Measurements from ENCODE around the gene GSE1. TPM values are rescaled to one million over a fixed set of nuclear protein-coding genes. Genes with fewer than 3 reads are reported as not detected.

Gene GSE1
- total and polyA plus RNA-seq, 8 donors = 84.8 to 148 (median 112) TPM

GRCh38 chr16:85610446-85611193 is 2.5 kb upstream of the GSE1 start:
- no peaks in the 10 kb centered on the region for H3K27me3 ChIP-seq
- intact Hi-C loops (cut with DNase I) = loop anchor here in 1 of 2 donors (10.0 kb wide), 1 partner anchor 56 kb away; no protein-coding TSS in a partner anchor

DNA sequence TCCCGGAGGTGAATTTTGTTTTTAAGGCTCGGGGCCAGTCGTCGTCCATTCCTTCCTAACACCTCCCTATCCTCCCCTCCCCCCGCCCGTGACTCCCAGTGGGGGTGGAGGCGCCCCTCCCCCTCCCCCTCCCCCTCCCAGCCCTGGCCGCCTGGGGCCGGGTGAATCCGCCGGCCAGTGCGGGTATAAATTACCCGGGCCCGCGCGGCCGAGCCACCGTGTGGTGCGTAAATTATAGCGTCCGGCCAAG is 2.0 kb upstream of the GSE1 start:
- Histone ChIP-seq H3K27me3 (no peaks in the 10 kb centered on the region), H3K27ac (peak overlapping the region; percentile 89 to 91), H3K4me3 (peak overlapping the region; percentile 62 to 63), H3K4me1 (peaks cover 51 to 89% of the 10 kb centered on the region in 2 donors), H3K9me3 (no peaks in the 10 kb centered on the region), H3K36me3 (no peaks in the 10 kb centered on the region)
- TF ChIP-seq, protein P1, sequence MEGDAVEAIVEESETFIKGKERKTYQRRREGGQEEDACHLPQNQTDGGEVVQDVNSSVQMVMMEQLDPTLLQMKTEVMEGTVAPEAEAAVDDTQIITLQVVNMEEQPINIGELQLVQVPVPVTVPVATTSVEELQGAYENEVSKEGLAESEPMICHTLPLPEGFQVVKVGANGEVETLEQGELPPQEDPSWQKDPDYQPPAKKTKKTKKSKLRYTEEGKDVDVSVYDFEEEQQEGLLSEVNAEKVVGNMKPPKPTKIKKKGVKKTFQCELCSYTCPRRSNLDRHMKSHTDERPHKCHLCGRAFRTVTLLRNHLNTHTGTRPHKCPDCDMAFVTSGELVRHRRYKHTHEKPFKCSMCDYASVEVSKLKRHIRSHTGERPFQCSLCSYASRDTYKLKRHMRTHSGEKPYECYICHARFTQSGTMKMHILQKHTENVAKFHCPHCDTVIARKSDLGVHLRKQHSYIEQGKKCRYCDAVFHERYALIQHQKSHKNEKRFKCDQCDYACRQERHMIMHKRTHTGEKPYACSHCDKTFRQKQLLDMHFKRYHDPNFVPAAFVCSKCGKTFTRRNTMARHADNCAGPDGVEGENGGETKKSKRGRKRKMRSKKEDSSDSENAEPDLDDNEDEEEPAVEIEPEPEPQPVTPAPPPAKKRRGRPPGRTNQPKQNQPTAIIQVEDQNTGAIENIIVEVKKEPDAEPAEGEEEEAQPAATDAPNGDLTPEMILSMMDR (IDR thresholded peaks at IDR 0.05) = no peak
- intact Hi-C loops (cut with DNase I) = loop anchor here in 1 of 2 donors (10.0 kb wide), 1 partner anchor 56 kb away; no protein-coding TSS in a partner anchor
- DNase-seq (no peak), ATAC-seq (no peak)

More at GRCh38 chr16:85610446-85611193, 2.5 kb upstream of the GSE1 start:
- Histone ChIP-seq H3K4me3 (peak overlapping the region; percentile 62 to 63), H3K27ac (peak overlapping the region; percentile 89 to 91), H3K36me3 (no peaks in the 10 kb centered on the region), H3K4me1 (peaks cover 51 to 89% of the 10 kb centered on the region in 2 donors), H3K9me3 (no peaks in the 10 kb centered on the region)
- DNase-seq (peak in 3 of 4 donors; percentile 88 to 98 (median 89)), ATAC-seq (peak; percentile 51)
- TF ChIP-seq, protein P1 (IDR thresholded peaks at IDR 0.05) = peak; percentile 99

GRCh38 chr16:85611444-85612190 is 1.5 kb upstream of the GSE1 start:
- Histone ChIP-seq H3K36me3 (no peaks in the 10 kb centered on the region), H3K27me3 (no peaks in the 10 kb centered on the region), H3K9me3 (no peaks in the 10 kb centered on the region), H3K4me3 (peak overlapping the region; percentile 62 to 63), H3K4me1 (peaks cover 54 to 89% of the 10 kb centered on the region in 2 donors), H3K27ac (peak overlapping the region; percentile 89 to 91)
- DNase-seq (peak in 3 of 4 donors; percentile 82 to 93 (median 87)), ATAC-seq (peak; percentile 30)
- intact Hi-C loops (cut with DNase I) = loop anchor here in 1 of 2 donors (10.0 kb wide), 1 partner anchor 57 kb away; no protein-coding TSS in a partner anchor
- TF ChIP-seq, protein P1 (IDR thresholded peaks at IDR 0.05) = no peak

DNA sequence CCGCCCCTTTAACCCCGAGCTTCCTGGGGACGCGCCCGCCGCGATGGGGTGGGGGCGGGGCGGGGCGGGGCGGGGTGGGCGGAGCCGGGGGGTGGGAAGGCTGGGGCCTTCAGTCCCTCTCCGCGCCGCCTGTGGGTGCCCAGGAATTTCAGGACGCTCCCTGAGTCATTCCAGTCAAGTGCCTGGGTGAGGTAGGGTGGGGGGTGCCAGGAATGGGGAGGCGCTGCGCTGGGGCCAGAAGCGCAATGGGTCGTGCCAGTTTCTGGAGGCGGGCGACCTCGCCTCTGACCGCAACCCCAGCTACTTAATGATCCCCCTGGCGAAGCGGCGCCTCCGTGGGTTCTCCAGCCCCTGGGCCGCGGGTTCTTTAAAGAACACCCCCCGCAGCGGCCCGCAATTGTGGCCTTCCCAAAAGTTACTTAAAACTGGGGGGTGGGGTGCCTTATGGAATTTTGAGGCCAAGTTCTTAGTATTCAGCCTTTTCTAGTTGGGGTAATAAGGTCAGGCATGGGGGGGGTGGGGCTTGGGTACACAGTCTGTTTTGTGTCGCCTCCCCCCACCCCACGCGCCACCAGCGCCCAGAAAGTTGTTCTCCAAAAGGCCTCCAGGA is 826 bp upstream of the GSE1 start:
- peaks cover 57 to 89% of the 10 kb centered on the region in 2 donors for H3K4me1 ChIP-seq
- no peaks in the 10 kb centered on the region for H3K27me3 ChIP-seq
- no peaks in the 10 kb centered on the region for H3K9me3 ChIP-seq
- peak overlapping the region; percentile 62 to 63 for H3K4me3 ChIP-seq
- H3K27ac ChIP-seq = peak overlapping the region; percentile 89 to 91
- TF ChIP-seq, protein P1 (IDR thresholded peaks at IDR 0.05) = no peak
- H3K36me3 ChIP-seq = no peaks in the 10 kb centered on the region
- DNase-seq (peak in 3 of 4 donors; percentile 76 to 91 (median 89)), ATAC-seq (peak; percentile 38)
- intact Hi-C loops (cut with DNase I) = loop anchor here in 1 of 2 donors (10.0 kb wide), 1 partner anchor 57 kb away; no protein-coding TSS in a partner anchor

All from left lung (tissue), 10 donors.